Measurements from ENCODE around the gene CDH2. TPM values are rescaled to one million over a fixed set of nuclear protein-coding genes. Genes with fewer than 3 reads are reported as not detected.

Gene CDH2
- polyA plus RNA-seq, 1 donor from 2014 or later: 199 TPM

GRCh38 chr18:28063926-28064325 lies 113.0 kb downstream of the CDH2 start:
- H4K20me1 ChIP-seq (ENCODE audit: insufficient read depth): peaks cover 6% of the 10 kb centered on the region
- no peaks in the 10 kb centered on the region for H3K9me2 ChIP-seq (ENCODE audit: insufficient read depth, low read length)
- no peaks in the 10 kb centered on the region for H3K27me3 ChIP-seq (ENCODE audit: insufficient read depth, low read depth, low read length)
- peaks cover 4% of the 10 kb centered on the region for H3F3A ChIP-seq (ENCODE audit: insufficient read depth, low read length, poor library complexity, severe bottlenecking)
- H3K9me3 ChIP-seq (ENCODE audit: low read length): no peaks in the 10 kb centered on the region
- TF ChIP-seq EZH2 (IDR thresholded peaks at IDR 0.05; ENCODE audit: borderline replicate concordance, insufficient read depth, low read length, poor library complexity, severe bottlenecking) (no peak), EP300 (conservative IDR thresholded peaks at IDR 0.05; ENCODE audit: poor library complexity, severe bottlenecking) (no peak), POLR2AphosphoS5 (IDR thresholded peaks at IDR 0.05) (no peak), TAF1 (IDR thresholded peaks at IDR 0.05; ENCODE audit: low read depth) (no peak), RAD21 (conservative IDR thresholded peaks at IDR 0.05) (no peak), MXI1 (conservative IDR thresholded peaks at IDR 0.05; ENCODE audit: poor library complexity, severe bottlenecking) (no peak), SMC3 (conservative IDR thresholded peaks at IDR 0.05; ENCODE audit: poor library complexity) (no peak)
- TF ChIP-seq, protein P1, sequence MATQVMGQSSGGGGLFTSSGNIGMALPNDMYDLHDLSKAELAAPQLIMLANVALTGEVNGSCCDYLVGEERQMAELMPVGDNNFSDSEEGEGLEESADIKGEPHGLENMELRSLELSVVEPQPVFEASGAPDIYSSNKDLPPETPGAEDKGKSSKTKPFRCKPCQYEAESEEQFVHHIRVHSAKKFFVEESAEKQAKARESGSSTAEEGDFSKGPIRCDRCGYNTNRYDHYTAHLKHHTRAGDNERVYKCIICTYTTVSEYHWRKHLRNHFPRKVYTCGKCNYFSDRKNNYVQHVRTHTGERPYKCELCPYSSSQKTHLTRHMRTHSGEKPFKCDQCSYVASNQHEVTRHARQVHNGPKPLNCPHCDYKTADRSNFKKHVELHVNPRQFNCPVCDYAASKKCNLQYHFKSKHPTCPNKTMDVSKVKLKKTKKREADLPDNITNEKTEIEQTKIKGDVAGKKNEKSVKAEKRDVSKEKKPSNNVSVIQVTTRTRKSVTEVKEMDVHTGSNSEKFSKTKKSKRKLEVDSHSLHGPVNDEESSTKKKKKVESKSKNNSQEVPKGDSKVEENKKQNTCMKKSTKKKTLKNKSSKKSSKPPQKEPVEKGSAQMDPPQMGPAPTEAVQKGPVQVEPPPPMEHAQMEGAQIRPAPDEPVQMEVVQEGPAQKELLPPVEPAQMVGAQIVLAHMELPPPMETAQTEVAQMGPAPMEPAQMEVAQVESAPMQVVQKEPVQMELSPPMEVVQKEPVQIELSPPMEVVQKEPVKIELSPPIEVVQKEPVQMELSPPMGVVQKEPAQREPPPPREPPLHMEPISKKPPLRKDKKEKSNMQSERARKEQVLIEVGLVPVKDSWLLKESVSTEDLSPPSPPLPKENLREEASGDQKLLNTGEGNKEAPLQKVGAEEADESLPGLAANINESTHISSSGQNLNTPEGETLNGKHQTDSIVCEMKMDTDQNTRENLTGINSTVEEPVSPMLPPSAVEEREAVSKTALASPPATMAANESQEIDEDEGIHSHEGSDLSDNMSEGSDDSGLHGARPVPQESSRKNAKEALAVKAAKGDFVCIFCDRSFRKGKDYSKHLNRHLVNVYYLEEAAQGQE (IDR thresholded peaks at IDR 0.05; ENCODE audit: borderline replicate concordance): no peak
- TF ChIP-seq, protein P2, sequence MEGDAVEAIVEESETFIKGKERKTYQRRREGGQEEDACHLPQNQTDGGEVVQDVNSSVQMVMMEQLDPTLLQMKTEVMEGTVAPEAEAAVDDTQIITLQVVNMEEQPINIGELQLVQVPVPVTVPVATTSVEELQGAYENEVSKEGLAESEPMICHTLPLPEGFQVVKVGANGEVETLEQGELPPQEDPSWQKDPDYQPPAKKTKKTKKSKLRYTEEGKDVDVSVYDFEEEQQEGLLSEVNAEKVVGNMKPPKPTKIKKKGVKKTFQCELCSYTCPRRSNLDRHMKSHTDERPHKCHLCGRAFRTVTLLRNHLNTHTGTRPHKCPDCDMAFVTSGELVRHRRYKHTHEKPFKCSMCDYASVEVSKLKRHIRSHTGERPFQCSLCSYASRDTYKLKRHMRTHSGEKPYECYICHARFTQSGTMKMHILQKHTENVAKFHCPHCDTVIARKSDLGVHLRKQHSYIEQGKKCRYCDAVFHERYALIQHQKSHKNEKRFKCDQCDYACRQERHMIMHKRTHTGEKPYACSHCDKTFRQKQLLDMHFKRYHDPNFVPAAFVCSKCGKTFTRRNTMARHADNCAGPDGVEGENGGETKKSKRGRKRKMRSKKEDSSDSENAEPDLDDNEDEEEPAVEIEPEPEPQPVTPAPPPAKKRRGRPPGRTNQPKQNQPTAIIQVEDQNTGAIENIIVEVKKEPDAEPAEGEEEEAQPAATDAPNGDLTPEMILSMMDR (IDR thresholded peaks at IDR 0.05; ENCODE audit: poor library complexity, severe bottlenecking): no peak
- H3K9ac ChIP-seq (ENCODE audit: low read length): no peak overlapping the region
- H3K79me2 ChIP-seq (replicated peaks; ENCODE audit: insufficient read depth, low read length): peaks cover 99% of the 10 kb centered on the region
- H3K4me3 ChIP-seq (ENCODE audit: low read length): no peak overlapping the region
- H3K27ac ChIP-seq (ENCODE audit: low read length): no peak overlapping the region
- H2AFZ ChIP-seq (ENCODE audit: low read depth, low read length): no peak overlapping the region
- no peak overlapping the region for H3K4me2 ChIP-seq (ENCODE audit: low read length)
- no peaks in the 10 kb centered on the region for H3K36me3 ChIP-seq (ENCODE audit: insufficient read depth, low read length)

GRCh38 chr18:28063271-28063761 lies 113.6 kb downstream of the CDH2 start:
- no peaks in the 10 kb centered on the region for H3K36me3 ChIP-seq (ENCODE audit: insufficient read depth, low read length)
- peaks cover 99% of the 10 kb centered on the region for H3K79me2 ChIP-seq (replicated peaks; ENCODE audit: insufficient read depth, low read length)
- H3K9ac ChIP-seq (ENCODE audit: low read length): no peak overlapping the region

More at GRCh38 chr18:28063271-28063761, 113.6 kb downstream of the CDH2 start:
- peaks cover 4% of the 10 kb centered on the region for H3F3A ChIP-seq (ENCODE audit: insufficient read depth, low read length, poor library complexity, severe bottlenecking)
- no peak overlapping the region for H3K4me2 ChIP-seq (ENCODE audit: low read length)
- peaks cover 6% of the 10 kb centered on the region for H4K20me1 ChIP-seq (ENCODE audit: insufficient read depth)
- no peak overlapping the region for H2AFZ ChIP-seq (ENCODE audit: low read depth, low read length)
- no peaks in the 10 kb centered on the region for H3K27me3 ChIP-seq (ENCODE audit: insufficient read depth, low read depth, low read length)
- no peak for TF ChIP-seq SMC3 (conservative IDR thresholded peaks at IDR 0.05; ENCODE audit: poor library complexity)
- TF ChIP-seq POLR2AphosphoS5 (IDR thresholded peaks at IDR 0.05): no peak
- TF ChIP-seq, protein P1 (IDR thresholded peaks at IDR 0.05; ENCODE audit: borderline replicate concordance): no peak
- H3K9me2 ChIP-seq (ENCODE audit: insufficient read depth, low read length): no peaks in the 10 kb centered on the region
- H3K9me3 ChIP-seq (ENCODE audit: low read length): no peaks in the 10 kb centered on the region
- H3K4me3 ChIP-seq (ENCODE audit: low read length): no peak overlapping the region
- no peak overlapping the region for H3K27ac ChIP-seq (ENCODE audit: low read length)
